Measurements from ENCODE around the gene DOCK9.

DOCK9 gene

DNA sequence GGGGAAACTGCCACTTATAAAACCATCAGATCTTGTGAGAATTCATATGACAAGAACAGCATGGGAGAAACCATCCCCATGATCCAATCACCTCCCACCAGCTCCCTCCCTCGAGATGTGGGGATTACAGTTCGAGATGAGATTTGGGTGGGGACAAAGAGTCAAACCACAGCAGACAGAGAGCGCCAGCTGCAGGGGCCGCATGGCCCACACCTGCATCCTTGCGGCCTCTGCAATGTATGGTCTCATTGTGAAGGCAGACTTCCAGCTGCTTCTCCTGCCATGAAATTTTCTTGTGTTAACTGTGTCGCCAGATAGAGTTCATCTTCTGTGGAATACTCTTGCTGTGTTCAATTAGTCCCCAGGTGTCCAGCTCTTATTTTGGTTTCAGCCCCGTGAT, 208.1 kb downstream of the DOCK9 start:
- TF ChIP-seq, protein P1, sequence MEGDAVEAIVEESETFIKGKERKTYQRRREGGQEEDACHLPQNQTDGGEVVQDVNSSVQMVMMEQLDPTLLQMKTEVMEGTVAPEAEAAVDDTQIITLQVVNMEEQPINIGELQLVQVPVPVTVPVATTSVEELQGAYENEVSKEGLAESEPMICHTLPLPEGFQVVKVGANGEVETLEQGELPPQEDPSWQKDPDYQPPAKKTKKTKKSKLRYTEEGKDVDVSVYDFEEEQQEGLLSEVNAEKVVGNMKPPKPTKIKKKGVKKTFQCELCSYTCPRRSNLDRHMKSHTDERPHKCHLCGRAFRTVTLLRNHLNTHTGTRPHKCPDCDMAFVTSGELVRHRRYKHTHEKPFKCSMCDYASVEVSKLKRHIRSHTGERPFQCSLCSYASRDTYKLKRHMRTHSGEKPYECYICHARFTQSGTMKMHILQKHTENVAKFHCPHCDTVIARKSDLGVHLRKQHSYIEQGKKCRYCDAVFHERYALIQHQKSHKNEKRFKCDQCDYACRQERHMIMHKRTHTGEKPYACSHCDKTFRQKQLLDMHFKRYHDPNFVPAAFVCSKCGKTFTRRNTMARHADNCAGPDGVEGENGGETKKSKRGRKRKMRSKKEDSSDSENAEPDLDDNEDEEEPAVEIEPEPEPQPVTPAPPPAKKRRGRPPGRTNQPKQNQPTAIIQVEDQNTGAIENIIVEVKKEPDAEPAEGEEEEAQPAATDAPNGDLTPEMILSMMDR (IDR thresholded peaks at IDR 0.05; ENCODE audit: borderline replicate concordance, control extremely low read depth, extremely low read depth, insufficient read depth, missing control alignments) = no peak
- DNase-seq (ENCODE audit: low spot score) = no peak
- in situ Hi-C loops (cut with MboI; ENCODE audit: low sequenced_read_pairs, unreplicated experiment) = no loop called here

DNA sequence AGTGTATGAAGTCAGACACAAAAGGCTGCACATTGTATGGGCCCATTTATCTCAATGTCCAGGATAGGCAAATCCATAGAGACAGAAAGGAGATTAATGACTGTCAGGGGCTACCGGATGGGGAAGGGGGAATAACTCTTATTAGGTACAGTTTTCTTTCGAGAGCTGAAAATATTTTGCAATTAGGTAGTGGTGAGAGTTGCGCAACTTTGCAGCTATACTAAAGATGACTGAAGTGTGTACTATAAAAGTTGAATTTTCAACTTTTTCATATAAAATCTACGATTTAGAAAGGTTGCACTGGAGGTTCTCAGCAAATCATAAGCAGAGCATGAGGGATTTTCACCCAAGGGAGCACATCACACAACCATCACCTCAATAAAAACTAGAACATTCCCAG, 209.3 kb downstream of the DOCK9 start:
- no peak for DNase-seq (ENCODE audit: low spot score)
- in situ Hi-C loops (cut with MboI; ENCODE audit: low sequenced_read_pairs, unreplicated experiment) = no loop called here
- TF ChIP-seq, protein P1 (IDR thresholded peaks at IDR 0.05; ENCODE audit: borderline replicate concordance, control extremely low read depth, extremely low read depth, insufficient read depth, missing control alignments) = no peak

DNA sequence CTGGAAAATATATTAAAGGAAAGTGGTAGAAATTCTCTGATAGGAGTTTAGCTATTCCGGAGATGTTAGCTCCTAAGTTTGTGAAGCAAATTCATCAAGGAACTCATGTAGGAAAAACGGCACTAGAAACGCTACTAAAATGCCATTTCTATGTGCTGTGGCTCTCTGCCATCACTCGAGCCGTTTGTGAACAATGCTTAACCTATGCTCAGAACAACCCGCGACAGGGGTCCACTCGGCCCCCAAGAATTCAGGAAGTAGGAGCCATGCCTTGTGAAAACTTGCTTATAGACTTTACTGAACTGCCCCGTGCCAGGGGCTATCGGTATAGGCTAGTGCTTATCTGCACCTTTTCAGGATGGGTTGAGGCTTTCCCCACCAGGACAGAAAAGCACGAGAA, 211.2 kb downstream of the DOCK9 start:
- DNase-seq (ENCODE audit: low spot score) = no peak
- in situ Hi-C loops (cut with MboI; ENCODE audit: low sequenced_read_pairs, unreplicated experiment) = no loop called here
- TF ChIP-seq, protein P1 (IDR thresholded peaks at IDR 0.05; ENCODE audit: borderline replicate concordance, control extremely low read depth, extremely low read depth, insufficient read depth, missing control alignments) = no peak

DNA sequence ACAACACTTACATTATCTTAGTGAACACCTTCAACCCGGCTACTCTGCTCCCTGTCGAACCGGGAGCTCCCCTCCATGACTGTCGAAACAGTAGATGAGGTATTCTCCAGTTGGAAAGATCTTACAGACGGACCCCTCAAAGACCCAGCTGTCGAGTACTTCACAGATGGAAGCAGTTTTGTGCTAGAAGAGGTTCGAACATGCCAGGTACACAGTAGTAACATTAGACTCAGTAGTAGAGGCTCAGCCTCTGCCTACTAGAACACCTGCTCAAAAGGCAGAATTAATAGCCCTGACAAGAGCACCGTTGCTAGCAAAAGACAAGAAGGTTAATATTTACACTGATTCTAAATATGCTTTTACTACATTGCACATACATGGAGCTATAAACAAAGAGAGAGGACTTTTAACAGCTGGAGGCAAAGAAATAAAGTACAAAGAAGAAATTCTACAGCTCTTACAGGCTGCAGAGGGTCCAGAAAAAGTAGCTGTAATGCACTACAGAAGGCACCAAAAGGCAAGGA, 211.8 kb downstream of the DOCK9 start:
- no peak for DNase-seq (ENCODE audit: low spot score)
- in situ Hi-C loops (cut with MboI; ENCODE audit: low sequenced_read_pairs, unreplicated experiment) = no loop called here

DNA sequence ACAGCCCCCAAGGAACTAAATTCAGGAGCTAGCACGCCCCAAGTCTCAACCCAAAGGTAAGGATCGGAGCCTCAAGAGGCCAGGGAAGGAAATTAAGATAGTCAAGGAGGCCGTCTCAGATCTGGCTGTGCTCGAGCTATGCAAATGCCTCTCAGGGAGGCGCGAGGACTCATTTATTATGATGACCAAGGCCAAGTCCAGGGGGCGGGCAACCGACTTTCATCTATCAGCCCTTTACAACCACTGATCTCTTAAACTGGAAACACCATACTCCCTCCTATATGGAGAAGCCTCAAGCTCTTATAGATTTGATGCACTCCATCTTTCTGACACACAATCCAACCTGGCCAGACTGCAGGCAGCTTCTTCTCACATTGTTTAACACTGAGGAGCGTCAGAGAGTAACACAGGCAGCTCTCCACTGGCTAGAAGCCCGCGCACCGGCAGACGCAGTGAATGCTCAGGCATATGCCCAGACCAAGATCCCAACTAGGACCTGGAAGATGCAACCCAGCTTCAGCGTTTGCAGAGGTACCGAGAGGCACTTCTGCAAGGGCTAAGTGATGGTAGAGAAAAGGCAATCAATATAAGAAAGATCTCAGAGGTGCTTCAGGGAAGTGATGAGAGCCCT, 215.8 kb downstream of the DOCK9 start:
- TF ChIP-seq, protein P1 (IDR thresholded peaks at IDR 0.05; ENCODE audit: borderline replicate concordance, control extremely low read depth, extremely low read depth, insufficient read depth, missing control alignments) = no peak
- in situ Hi-C loops (cut with MboI; ENCODE audit: low sequenced_read_pairs, unreplicated experiment) = no loop called here
- DNase-seq (ENCODE audit: low spot score) = no peak

More for the DNA sequence above, 211.8 kb downstream of the DOCK9 start:
- TF ChIP-seq, protein P1 (IDR thresholded peaks at IDR 0.05; ENCODE audit: borderline replicate concordance, control extremely low read depth, extremely low read depth, insufficient read depth, missing control alignments) = no peak

DNA sequence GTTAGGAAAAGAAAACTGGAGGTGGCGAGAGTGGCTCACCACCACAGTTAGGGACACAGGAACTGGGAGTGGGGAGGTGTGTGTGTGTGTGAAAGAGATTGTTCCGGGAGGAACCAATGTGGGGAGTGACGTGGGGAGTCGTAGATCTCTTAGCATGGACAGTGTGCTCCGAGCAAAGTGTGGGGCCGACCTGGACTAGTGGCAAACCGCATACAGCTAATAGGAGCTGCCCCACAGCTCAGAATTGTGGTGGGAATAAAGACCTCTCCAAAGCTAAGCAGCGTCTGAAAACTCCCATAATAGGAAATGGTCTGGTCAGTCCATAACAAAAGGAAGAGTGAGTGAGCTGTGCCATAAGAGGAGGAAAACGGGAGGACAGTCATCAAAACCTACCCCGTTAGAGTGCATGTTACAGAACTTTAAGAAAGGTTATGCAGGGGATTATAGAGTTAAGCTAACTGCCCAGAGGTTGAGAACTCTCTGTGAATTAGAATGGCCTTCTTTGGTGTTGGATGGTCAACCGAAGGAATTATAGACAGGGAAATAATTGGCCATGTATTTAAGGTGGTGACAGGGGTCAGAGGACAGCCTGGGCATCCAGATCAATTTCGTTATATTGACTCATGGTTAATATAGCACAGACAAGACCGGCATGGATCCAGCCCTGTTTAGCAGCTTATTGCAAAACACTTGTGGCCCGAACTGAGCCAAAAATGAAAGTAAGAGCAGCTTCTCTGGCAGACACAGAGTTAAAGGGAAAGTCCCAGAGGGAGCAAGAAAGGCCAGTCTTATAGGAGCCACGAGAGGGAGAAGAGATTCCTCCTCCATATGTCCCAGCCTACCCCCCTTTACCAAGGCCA, 216.5 kb downstream of the DOCK9 start:
- TF ChIP-seq, protein P1 (IDR thresholded peaks at IDR 0.05; ENCODE audit: borderline replicate concordance, control extremely low read depth, extremely low read depth, insufficient read depth, missing control alignments) = no peak
- in situ Hi-C loops (cut with MboI; ENCODE audit: low sequenced_read_pairs, unreplicated experiment) = no loop called here
- DNase-seq (ENCODE audit: low spot score) = peak; percentile 52
